Epithelial cell of alveolus of lung (primary cell): ENCODE results near the gene FYCO1. TPM values are rescaled to one million over a fixed set of nuclear protein-coding genes. Genes with fewer than 3 reads are reported as not detected.

ENCODE experiments used
- total RNA-seq: library from RNA; depleted of rRNA; stranded (reverse); fragments of >200 nt; gene quantifications from 2 replicates; pipeline ENCODE4 v1.2.1, GENCODE V29; 2015

Gene FYCO1
- 10.0 and 13.4 TPM in 2 replicates for total RNA-seq

GRCh38 chr3:45995236-45996192 is at the start of gene FYCO1:
Gene FYCO1 (minus strand): TSS chr3:45995824. CDS start chr3:45984910, 10,914 bp downstream.

GRCh38 chr3:46027021-46027705 is 31.5 kb upstream of the FYCO1 start, which contains the start of gene XCR1:
Gene XCR1 (minus strand): TSS chr3:46027483. CDS start chr3:46021947, 5,536 bp downstream.

GRCh38 chr3:45943207-45943846 is 52.3 kb downstream of the FYCO1 start, which contains the start of gene CXCR6:
Gene CXCR6 (plus strand): TSS chr3:45943464. CDS start chr3:45946482, 3,018 bp downstream.

GRCh38 chr3:45885979-45886705 is 109.5 kb downstream of the FYCO1 start, which contains the start of gene CCR9:
Gene CCR9 (plus strand): TSS chr3:45886543. CDS start chr3:45894934, 8,391 bp downstream.

Other genes with a start within 250 kb of the FYCO1 start
- gene SLC6A20, start 199.3 kb downstream of the FYCO1 start, total RNA-seq, result not detected in 2 replicates
- 12.8 and 15.4 TPM in 2 replicates for gene LZTFL1, start 153.7 kb downstream of the FYCO1 start, total RNA-seq
- gene CCR9, start 109.3 kb downstream of the FYCO1 start, total RNA-seq, result not detected in 2 replicates
- not detected in 2 replicates for gene CXCR6, start 52.4 kb downstream of the FYCO1 start, total RNA-seq
- gene XCR1, start 31.7 kb upstream of the FYCO1 start, total RNA-seq, result not detected in 2 replicates
- gene CCR1, start 212.5 kb upstream of the FYCO1 start, total RNA-seq, result 0.08 TPM in 1 of 2 replicates, not detected in the other
- not detected in 2 replicates for gene CCR3, start 246.6 kb upstream of the FYCO1 start, total RNA-seq